ES-I3 (cell line): ENCODE measurements around the gene HELZ2.
A peak's percentile ranks its signal among the peaks of the same experiment; 100 is the strongest.

ENCODE experiments used
- H3K36me3 ChIP-seq: 2 replicates; pipeline ENCODE4 v1.6.1; 2013; ENCODE audit warnings: mild to moderate bottlenecking, low read length, control low read depth, moderate library complexity; ENCODE audit not compliant: insufficient read depth
- H3K4me1 ChIP-seq: 2 replicates; pipeline ENCODE4 v1.6.1; 2013; ENCODE audit warnings: mild to moderate bottlenecking, control low read depth, low read length; ENCODE audit not compliant: insufficient read depth
- H3K9ac ChIP-seq: 2 replicates; pipeline ENCODE4 v1.6.1; 2013; ENCODE audit warnings: low read depth, mild to moderate bottlenecking, low read length, moderate library complexity
- H3K9me3 ChIP-seq: 2 replicates; pipeline ENCODE4 v1.6.1; 2013; ENCODE audit warnings: mild to moderate bottlenecking, low read length, moderate library complexity; ENCODE audit not compliant: control insufficient read depth, insufficient read depth

The HELZ2 gene

DNA sequence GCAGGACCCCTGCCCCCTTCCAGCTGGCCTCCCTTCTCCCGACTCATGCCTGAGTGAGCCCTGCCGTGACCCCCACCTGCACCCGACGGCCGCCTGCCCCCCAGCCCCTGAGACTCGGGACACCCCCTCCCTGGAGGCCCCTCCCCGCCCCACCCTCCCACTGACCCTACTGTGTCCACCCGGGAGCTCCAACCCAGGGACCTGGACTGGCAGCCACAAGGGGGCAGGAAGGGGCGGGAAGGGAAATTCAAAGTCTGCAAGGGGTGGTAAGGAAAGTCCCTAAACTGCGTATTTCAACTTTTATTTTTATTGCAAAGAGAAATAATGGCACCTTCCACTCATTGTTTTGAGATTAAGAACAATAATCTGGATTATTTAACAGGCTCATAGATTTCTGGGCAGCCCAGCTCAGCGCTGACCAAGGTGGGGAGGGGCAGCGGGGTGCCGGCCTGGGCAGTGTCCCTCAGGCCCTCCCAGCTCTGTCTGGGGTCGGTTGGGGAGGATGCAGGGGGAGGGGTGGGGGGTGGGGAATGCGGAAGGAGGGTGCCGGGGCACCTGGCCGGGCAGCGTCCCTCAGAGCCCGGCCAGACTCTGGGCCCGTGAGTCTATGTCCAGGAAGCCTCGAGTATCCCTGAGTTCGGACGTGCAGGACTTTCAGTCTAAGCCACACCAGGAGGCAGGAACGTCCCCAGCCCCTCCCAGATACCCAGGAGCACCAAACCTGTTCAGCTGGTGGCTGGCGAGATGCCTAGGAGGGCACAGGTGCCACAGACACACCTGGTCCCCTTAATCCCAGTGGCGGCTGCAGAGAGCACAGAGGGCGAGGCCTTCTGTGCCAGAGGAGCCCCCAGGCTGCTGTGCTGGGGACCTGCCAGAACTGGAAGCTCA lies 35.6 kb downstream of the HELZ2 start:
- Histone ChIP-seq H3K9ac (peak overlapping the region; percentile 17; the same call in 1 of the 2 replicates), H3K9me3 (no peaks in the 10 kb centered on the region), H3K4me1 (no peaks in the 10 kb centered on the region)

DNA sequence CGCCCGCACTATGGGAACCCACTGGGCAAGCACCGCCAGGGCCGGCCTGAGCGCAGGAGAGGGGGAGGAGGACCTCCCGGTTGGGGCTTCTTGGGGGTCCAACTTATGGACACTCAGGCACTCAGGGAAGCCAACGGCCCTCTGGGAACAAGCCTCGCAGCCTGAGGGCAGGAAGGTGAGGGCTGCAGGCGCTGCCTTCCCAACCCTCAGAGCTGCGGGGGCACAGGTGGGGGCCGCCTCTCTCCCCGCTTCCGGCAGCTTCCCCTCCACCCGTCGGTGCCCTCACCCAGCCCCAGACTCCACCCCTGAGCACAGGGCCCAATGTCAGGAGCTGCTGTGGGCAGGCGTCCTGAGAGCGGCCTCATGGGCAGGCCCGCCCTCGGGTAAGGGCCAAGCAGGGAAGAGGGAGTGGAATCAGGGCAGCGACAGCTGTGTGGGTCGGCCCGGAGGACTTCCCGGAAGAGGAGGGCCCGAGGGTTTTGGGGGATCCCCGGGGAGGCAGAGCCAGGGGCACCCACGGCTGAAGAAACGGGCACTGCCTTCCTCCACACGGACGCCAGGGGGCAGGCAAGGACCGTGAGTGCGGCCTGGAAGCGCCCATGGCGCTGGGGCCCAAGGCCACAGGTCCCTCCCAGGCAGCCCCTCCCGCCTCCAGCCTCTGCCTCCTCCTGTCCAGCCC lies 36.4 kb downstream of the HELZ2 start:
- Histone ChIP-seq H3K36me3 (no peaks in the 10 kb centered on the region), H3K9me3 (no peaks in the 10 kb centered on the region), H3K9ac (peak overlapping the region; percentile 17; the same call in 1 of the 2 replicates), H3K4me1 (no peaks in the 10 kb centered on the region)

More for the DNA sequence above, 35.6 kb downstream of the HELZ2 start:
- no peaks in the 10 kb centered on the region for H3K36me3 ChIP-seq

GRCh38 chr20:63536997-63537524 lies 37.0 kb downstream of the HELZ2 start, which contains the start of gene PTK6:
Gene PTK6, minus strand, starts transcription at chr20:63537376. Its CDS starts 62 bp downstream, at chr20:63537314.
- Histone ChIP-seq H3K9ac (peak within 1 kb of the TSS; percentile 17; the same call in 1 of the 2 replicates), H3K4me1 (no peaks in the 10 kb centered on the region), H3K9me3 (no peaks in the 10 kb centered on the region), H3K36me3 (no peaks in the 10 kb centered on the region)

- Histone ChIP-seq H3K9me3 (no peaks in the 10 kb centered on the region), H3K36me3 (no peaks in the 10 kb centered on the region), H3K9ac (no peak overlapping the region), H3K4me1 (no peaks in the 10 kb centered on the region)
Observed at GRCh38 chr20:63536241-63536977, 37.6 kb downstream of the HELZ2 start.

- Histone ChIP-seq H3K36me3 (no peaks in the 10 kb centered on the region), H3K9me3 (no peaks in the 10 kb centered on the region), H3K4me1 (no peaks in the 10 kb centered on the region), H3K9ac (no peak overlapping the region)
Observed at GRCh38 chr20:63534831-63535651, 39.0 kb downstream of the HELZ2 start.

DNA sequence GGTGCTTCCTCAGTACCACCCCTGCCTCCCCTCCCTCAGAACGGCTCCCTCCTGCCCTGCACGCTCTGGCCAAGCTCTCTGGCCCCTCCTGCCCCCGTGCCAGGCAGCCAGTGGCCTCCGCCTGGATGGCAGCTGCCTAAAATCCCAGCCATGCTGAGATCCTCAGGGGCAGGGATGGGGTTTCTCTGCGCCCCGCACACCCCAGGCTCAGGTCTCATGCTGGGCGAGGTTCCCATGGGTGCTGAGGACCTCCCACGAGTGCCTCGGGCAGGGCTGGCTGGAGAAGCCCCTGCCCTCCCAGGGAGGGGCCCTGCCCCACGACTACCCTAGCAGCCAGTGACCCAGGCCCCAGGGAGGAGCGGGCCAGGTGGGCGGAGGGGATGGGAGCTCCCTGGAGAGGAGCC lies 39.6 kb downstream of the HELZ2 start:
- H3K9me3 ChIP-seq: no peaks in the 10 kb centered on the region
- no peak overlapping the region for H3K9ac ChIP-seq
- no peaks in the 10 kb centered on the region for H3K4me1 ChIP-seq
- H3K36me3 ChIP-seq: no peaks in the 10 kb centered on the region

DNA sequence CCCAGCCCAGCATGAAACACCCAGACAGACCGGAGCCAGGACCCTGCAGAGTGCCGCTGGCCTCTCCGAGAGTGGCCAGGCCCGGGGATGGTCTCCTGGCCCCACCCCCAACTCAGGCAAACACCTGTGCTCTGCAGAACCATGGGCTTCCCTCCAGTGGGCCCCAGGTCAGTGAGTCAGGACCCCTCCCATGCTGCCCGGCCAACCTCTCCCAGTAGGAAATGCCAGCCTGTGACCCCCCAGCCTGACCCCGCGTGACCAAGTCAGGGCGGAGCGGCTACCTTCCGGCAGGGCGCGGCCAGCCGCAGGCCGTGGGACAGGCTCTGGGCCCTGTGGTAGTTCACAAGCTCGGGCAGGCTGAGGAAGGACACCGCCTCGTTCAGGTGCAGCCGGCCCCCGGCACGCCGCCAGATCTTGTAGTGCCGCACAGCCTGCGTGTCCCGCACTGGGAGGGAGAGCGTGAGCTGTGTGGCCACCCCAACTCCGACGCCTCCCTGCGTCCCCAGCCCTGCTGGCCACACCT lies 40.1 kb downstream of the HELZ2 start:
- no peak overlapping the region for H3K9ac ChIP-seq
- H3K4me1 ChIP-seq: no peaks in the 10 kb centered on the region
- no peaks in the 10 kb centered on the region for H3K36me3 ChIP-seq

GRCh38 chr20:63533388-63533787 lies 40.7 kb downstream of the HELZ2 start:
- no peaks in the 10 kb centered on the region for H3K9me3 ChIP-seq
- no peaks in the 10 kb centered on the region for H3K4me1 ChIP-seq
- H3K9ac ChIP-seq: no peak overlapping the region
- no peaks in the 10 kb centered on the region for H3K36me3 ChIP-seq

More for the DNA sequence above, 40.1 kb downstream of the HELZ2 start:
- H3K9me3 ChIP-seq: no peaks in the 10 kb centered on the region

DNA sequence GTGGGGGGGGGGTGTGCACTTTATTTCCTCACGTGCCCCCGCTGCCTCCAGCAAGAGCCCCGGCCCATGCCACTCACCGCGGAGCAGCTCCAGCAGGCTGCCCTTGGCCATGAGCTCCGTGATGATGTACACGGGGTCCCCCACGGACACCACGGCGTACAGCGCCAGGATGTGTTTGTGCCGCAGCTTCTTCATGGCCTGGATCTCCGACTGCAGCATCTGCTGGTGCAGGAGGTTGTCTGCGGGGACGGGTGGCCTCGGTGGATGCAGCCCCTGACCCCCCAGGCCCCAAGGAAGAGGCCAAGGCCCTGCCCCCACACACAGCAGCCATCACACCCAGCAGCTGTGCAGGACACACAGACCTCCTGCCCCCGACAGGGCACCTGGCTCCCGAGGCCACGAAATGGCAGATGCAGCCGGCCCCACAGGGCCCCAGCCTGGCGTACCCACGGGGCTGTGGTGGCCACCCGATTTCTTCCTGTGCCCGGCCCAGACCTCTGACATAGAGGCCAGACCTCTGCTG lies 41.5 kb downstream of the HELZ2 start:
- H3K9ac ChIP-seq: no peak overlapping the region
- H3K9me3 ChIP-seq: no peaks in the 10 kb centered on the region
- no peaks in the 10 kb centered on the region for H3K4me1 ChIP-seq
- H3K36me3 ChIP-seq: no peaks in the 10 kb centered on the region

DNA sequence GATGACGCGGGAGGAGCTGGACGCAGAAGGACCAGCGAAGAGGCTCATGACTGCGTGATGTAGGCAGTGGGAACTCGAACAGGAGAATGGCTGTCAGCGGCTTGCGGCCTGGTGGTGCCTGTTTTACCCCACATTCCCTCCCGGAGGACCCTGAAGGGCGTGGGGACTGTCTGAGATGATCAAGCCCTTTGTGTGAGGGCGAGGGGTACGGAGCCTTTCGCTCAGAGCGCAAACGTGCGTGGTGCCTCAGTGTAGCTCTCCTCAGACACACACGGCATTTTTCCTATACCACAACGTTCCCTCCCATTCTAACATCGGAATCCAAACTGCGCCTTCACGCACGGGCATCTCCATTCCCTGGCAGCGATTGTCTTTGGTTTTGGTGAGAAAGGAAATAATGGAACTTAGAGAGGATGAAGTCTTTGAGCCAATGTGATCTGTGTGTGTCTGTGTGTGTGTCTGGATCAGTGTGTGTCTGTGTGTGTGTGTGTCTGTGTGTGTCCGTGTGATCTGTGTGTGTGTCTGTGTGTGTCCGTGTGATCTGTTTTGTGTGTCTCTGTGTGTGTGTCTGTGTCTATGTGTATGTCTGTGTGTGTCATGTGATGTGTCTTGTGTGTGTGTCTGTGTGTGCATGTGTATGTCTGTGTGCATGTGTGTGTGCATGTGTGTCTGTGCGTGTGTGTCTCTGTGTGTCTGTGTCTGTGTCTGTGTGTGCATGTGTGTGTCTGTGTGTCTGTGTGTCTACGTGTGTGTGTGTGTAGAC lies 42.2 kb downstream of the HELZ2 start:
- H3K9me3 ChIP-seq: no peaks in the 10 kb centered on the region
- H3K36me3 ChIP-seq: no peaks in the 10 kb centered on the region
- no peaks in the 10 kb centered on the region for H3K4me1 ChIP-seq
- no peak overlapping the region for H3K9ac ChIP-seq

DNA sequence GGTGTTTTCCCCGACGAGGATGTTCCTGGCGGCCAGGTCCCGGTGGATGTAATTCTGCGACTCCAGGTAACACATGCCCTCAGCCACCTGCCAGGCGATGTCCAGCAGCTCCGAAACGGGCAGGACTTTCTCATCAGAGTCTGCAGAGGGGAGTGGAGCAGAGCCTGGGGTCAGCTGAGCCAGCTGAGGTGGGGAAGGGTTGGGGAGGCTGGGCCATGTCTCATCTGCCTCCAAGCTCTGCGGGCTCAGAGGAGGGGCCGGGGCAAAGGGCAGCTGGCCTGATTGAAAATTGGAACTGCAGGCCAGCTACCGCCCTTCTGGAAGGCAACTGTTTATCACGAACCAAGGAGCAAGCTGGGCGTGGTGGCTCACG lies 43.3 kb downstream of the HELZ2 start:
- H3K9ac ChIP-seq: no peak overlapping the region
- H3K9me3 ChIP-seq: no peaks in the 10 kb centered on the region
- H3K36me3 ChIP-seq: no peaks in the 10 kb centered on the region
- H3K4me1 ChIP-seq: no peaks in the 10 kb centered on the region

DNA sequence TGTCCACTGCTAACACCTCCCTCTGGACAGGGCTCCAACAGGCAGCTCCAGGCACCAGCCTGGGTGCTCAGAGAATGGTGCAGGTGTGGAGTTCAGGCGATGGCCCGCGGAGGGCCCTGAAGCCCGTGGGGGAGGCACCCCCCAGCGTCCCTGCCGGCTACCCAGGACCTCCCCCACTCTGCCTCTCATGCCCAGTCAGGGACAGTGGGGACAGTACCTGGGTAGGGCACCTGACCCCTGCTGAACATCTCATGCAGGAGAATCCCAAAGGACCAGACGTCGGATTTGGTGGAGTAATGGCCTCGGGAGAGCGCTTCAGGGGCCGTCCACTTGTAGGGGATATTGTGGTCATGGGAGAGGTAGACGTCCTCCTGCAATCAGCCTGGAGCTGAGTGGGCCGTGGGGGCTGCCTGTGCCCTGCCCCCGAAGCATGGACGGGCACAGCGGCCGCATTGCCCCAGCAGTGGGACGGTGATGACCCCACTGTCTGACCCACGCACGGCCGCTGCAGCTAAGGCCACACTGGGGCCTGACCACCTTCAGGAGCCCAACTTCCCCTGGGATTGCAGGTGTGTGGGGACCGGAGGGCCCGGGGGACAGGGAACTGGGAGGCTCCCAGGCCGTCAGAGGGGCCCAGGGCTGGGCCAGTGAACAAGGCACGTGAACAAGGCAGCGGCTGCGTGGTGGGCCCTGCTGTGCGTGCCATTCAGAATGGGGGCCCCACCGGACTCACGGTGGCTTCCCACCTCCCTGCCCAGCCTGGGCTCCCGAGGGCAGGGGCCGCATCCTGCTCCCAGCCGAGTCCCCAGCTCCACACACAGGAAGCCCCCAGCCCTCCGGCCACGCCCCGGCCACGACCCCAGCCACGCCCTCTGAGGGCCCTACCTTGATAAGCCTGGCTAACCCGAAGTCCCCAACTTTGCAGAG lies 43.9 kb downstream of the HELZ2 start:
- Histone ChIP-seq H3K36me3 (no peaks in the 10 kb centered on the region), H3K4me1 (no peaks in the 10 kb centered on the region), H3K9ac (no peak overlapping the region), H3K9me3 (no peaks in the 10 kb centered on the region)
